Measurements from ENCODE around the gene SLC25A6. TPM values are rescaled to one million over a fixed set of nuclear protein-coding genes. Genes with fewer than 3 reads are reported as not detected.
A peak's percentile ranks its signal among the peaks of the same experiment; 100 is the strongest.

The SLC25A6 gene
- total and polyA plus RNA-seq, 2 of the 13 experiments (the other 11 are each of a cell fraction or from before 2014, with no cell fraction given), result 138 to 581 TPM

DNA sequence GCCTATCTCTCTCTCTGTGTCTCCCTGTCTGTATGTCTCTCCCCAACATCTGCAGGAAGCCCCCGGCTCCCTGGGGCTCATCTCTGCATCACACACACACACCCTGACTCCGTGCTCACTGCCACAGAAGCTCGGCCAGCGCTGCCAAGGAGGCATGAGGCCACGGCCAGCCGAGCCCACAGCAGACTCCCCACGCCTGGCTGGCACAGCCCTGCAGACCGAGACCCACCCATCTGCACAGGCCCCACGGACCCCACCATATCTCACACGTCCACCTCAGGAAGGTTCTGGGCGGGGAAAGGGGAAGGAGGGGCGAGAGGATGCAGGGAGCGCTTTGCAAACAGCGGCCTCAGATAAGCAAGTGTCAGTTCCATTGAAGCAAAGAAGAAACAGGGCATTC lies 28.5 kb upstream of the SLC25A6 start (continued):
- TF ChIP-seq, protein P1, sequence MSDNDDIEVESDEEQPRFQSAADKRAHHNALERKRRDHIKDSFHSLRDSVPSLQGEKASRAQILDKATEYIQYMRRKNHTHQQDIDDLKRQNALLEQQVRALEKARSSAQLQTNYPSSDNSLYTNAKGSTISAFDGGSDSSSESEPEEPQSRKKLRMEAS (IDR thresholded peaks at IDR 0.05), result no peak
- TF ChIP-seq, protein P2, sequence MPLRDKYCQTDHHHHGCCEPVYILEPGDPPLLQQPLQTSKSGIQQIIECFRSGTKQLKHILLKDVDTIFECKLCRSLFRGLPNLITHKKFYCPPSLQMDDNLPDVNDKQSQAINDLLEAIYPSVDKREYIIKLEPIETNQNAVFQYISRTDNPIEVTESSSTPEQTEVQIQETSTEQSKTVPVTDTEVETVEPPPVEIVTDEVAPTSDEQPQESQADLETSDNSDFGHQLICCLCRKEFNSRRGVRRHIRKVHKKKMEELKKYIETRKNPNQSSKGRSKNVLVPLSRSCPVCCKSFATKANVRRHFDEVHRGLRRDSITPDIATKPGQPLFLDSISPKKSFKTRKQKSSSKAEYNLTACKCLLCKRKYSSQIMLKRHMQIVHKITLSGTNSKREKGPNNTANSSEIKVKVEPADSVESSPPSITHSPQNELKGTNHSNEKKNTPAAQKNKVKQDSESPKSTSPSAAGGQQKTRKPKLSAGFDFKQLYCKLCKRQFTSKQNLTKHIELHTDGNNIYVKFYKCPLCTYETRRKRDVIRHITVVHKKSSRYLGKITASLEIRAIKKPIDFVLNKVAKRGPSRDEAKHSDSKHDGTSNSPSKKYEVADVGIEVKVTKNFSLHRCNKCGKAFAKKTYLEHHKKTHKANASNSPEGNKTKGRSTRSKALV (CRISPR knock-in tag; IDR thresholded peaks at IDR 0.05), result no peak
- TF ChIP-seq IRF2 (CRISPR knock-in tag; IDR thresholded peaks at IDR 0.05), result no peak
- no peak for TF ChIP-seq ATRX (CRISPR knock-in tag; IDR thresholded peaks at IDR 0.05; ENCODE audit: borderline replicate concordance)
- TF ChIP-seq REL (CRISPR knock-in tag; conservative IDR thresholded peaks at IDR 0.05), result no peak
- TF ChIP-seq ZNF136 (CRISPR knock-in tag; IDR thresholded peaks at IDR 0.05; ENCODE audit: low read depth), result no peak
- TF ChIP-seq, protein P3, sequence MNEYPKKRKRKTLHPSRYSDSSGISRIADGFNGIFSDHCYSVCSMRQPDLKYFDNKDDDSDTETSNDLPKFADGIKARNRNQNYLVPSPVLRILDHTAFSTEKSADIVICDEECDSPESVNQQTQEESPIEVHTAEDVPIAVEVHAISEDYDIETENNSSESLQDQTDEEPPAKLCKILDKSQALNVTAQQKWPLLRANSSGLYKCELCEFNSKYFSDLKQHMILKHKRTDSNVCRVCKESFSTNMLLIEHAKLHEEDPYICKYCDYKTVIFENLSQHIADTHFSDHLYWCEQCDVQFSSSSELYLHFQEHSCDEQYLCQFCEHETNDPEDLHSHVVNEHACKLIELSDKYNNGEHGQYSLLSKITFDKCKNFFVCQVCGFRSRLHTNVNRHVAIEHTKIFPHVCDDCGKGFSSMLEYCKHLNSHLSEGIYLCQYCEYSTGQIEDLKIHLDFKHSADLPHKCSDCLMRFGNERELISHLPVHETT (CRISPR knock-in tag; conservative IDR thresholded peaks at IDR 0.05), result no peak
- TF ChIP-seq, protein P4, sequence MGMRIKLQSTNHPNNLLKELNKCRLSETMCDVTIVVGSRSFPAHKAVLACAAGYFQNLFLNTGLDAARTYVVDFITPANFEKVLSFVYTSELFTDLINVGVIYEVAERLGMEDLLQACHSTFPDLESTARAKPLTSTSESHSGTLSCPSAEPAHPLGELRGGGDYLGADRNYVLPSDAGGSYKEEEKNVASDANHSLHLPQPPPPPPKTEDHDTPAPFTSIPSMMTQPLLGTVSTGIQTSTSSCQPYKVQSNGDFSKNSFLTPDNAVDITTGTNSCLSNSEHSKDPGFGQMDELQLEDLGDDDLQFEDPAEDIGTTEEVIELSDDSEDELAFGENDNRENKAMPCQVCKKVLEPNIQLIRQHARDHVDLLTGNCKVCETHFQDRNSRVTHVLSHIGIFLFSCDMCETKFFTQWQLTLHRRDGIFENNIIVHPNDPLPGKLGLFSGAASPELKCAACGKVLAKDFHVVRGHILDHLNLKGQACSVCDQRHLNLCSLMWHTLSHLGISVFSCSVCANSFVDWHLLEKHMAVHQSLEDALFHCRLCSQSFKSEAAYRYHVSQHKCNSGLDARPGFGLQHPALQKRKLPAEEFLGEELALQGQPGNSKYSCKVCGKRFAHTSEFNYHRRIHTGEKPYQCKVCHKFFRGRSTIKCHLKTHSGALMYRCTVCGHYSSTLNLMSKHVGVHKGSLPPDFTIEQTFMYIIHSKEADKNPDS (CRISPR knock-in tag; IDR thresholded peaks at IDR 0.05), result no peak
- TF ChIP-seq ZNF572 (CRISPR knock-in tag; IDR thresholded peaks at IDR 0.05), result peak; percentile 27; the same call in 1 of the 2 replicates
- TF ChIP-seq ADNP (CRISPR knock-in tag; IDR thresholded peaks at IDR 0.05), result no peak
- TF ChIP-seq, protein P5, sequence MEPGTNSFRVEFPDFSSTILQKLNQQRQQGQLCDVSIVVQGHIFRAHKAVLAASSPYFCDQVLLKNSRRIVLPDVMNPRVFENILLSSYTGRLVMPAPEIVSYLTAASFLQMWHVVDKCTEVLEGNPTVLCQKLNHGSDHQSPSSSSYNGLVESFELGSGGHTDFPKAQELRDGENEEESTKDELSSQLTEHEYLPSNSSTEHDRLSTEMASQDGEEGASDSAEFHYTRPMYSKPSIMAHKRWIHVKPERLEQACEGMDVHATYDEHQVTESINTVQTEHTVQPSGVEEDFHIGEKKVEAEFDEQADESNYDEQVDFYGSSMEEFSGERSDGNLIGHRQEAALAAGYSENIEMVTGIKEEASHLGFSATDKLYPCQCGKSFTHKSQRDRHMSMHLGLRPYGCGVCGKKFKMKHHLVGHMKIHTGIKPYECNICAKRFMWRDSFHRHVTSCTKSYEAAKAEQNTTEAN (CRISPR knock-in tag; conservative IDR thresholded peaks at IDR 0.05), result no peak
- peak; percentile 99 for TF ChIP-seq PTBP1 (IDR thresholded peaks at IDR 0.05; ENCODE audit: low read depth, low read length, poor library complexity, severe bottlenecking)
- TF ChIP-seq, protein P6, sequence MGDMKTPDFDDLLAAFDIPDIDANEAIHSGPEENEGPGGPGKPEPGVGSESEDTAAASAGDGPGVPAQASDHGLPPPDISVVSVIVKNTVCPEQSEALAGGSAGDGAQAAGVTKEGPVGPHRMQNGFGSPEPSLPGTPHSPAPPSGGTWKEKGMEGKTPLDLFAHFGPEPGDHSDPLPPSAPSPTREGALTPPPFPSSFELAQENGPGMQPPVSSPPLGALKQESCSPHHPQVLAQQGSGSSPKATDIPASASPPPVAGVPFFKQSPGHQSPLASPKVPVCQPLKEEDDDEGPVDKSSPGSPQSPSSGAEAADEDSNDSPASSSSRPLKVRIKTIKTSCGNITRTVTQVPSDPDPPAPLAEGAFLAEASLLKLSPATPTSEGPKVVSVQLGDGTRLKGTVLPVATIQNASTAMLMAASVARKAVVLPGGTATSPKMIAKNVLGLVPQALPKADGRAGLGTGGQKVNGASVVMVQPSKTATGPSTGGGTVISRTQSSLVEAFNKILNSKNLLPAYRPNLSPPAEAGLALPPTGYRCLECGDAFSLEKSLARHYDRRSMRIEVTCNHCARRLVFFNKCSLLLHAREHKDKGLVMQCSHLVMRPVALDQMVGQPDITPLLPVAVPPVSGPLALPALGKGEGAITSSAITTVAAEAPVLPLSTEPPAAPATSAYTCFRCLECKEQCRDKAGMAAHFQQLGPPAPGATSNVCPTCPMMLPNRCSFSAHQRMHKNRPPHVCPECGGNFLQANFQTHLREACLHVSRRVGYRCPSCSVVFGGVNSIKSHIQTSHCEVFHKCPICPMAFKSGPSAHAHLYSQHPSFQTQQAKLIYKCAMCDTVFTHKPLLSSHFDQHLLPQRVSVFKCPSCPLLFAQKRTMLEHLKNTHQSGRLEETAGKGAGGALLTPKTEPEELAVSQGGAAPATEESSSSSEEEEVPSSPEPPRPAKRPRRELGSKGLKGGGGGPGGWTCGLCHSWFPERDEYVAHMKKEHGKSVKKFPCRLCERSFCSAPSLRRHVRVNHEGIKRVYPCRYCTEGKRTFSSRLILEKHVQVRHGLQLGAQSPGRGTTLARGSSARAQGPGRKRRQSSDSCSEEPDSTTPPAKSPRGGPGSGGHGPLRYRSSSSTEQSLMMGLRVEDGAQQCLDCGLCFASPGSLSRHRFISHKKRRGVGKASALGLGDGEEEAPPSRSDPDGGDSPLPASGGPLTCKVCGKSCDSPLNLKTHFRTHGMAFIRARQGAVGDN (CRISPR knock-in tag; IDR thresholded peaks at IDR 0.05), result no peak
- TF ChIP-seq, protein P7, sequence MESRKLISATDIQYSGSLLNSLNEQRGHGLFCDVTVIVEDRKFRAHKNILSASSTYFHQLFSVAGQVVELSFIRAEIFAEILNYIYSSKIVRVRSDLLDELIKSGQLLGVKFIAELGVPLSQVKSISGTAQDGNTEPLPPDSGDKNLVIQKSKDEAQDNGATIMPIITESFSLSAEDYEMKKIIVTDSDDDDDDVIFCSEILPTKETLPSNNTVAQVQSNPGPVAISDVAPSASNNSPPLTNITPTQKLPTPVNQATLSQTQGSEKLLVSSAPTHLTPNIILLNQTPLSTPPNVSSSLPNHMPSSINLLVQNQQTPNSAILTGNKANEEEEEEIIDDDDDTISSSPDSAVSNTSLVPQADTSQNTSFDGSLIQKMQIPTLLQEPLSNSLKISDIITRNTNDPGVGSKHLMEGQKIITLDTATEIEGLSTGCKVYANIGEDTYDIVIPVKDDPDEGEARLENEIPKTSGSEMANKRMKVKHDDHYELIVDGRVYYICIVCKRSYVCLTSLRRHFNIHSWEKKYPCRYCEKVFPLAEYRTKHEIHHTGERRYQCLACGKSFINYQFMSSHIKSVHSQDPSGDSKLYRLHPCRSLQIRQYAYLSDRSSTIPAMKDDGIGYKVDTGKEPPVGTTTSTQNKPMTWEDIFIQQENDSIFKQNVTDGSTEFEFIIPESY (CRISPR knock-in tag; IDR thresholded peaks at IDR 0.05), result peak; percentile 65
- 0 out of 2 replicates have a peak, but pooled peaks have one; percentile 71 for TF ChIP-seq AKAP8 (CRISPR knock-in tag; IDR thresholded peaks at IDR 0.05)
- TF ChIP-seq ZFP41 (CRISPR knock-in tag; IDR thresholded peaks at IDR 0.05; ENCODE audit: borderline replicate concordance), result no peak
- TF ChIP-seq ZNF274 (CRISPR knock-in tag; IDR thresholded peaks at IDR 0.05), result no peak
